A549 (cell line): ENCODE measurements around the gene EXOC4. TPM values are rescaled to one million over a fixed set of nuclear protein-coding genes. Genes with fewer than 3 reads are reported as not detected.

Experiments used
- ATAC-seq, 2 experiments: fragments of 200-7000 bp in 1 of 2; fragments of >200 bp in 1 of 2; cut with Nextera tagmentation in 1 of 2; cut with Tn5 transposase in 1 of 2; 3 replicates each; pipeline versions ENCODE4 v1.8.0 to v1.9.1; 2018 to 2020; ENCODE audit warnings: mild to moderate bottlenecking in 1 of 2, moderate library complexity in 1 of 2
- CTCF ChIA-PET: fragments of 300-600 bp; sonication (Branson Sonifier 250); formaldehyde crosslinking; extraction: SDS; loops from one replicate; lab custom pipeline; 2021; ENCODE audit warnings: antibody characterized with exemption, inconsistent platforms; lab: Yijun Ruan, JAX
- POLR2A ChIA-PET: fragments of 350-600 bp; formaldehyde crosslinking; extraction: SDS; loops from one replicate; lab custom pipeline; 2021; ENCODE audit warnings: antibody characterized with exemption, inconsistent platforms; lab: Yijun Ruan, JAX
- DNase-seq, 2 experiments: peaks; one replicate each; pipeline versions ENCODE4 v3.0.0 to v3.0.0-alpha.2; 2011 to 2016; ENCODE audit warnings: low read depth in 1 of 2, low spot score in 1 of 2
- FAIRE-seq: peaks from 2 replicates; lab custom pipeline; 2011; peaks lifted over from hg19 to GRCh38; lab: Jason Lieb, UNC
- H3K27ac ChIP-seq, 2 experiments: fragments of >200 bp; sonication (Bioruptor Twin); formaldehyde crosslinking; 3 replicates each; pipeline ENCODE4 v1.5.1; 2016 to 2017
- H3K4me1 ChIP-seq: fragments of >200 bp; sonication (Bioruptor Twin); formaldehyde crosslinking; 3 replicates; pipeline ENCODE4 v1.6.1; 2016
- H3K4me2 ChIP-seq: fragments of >200 bp; sonication (Bioruptor Twin); formaldehyde crosslinking; 3 replicates; pipeline ENCODE4 v1.6.1; 2016
- H3K4me3 ChIP-seq: fragments of >200 bp; sonication (Bioruptor Twin); formaldehyde crosslinking; 3 replicates; pipeline ENCODE4 v1.5.1; 2016
- H3K9me3 ChIP-seq: fragments of >200 bp; sonication (Bioruptor Twin); formaldehyde crosslinking; 3 replicates; pipeline ENCODE4 v1.6.1; 2016
- BHLHE40 ChIP-seq: IDR thresholded peaks from 2 replicates; pipeline ENCODE4 v1.6.1; 2012; ENCODE audit warnings: low read depth, low read length, inconsistent platforms
- CBX8 ChIP-seq: fragments of 200-600 bp; sonication (generic); IDR thresholded peaks from 2 replicates; pipeline ENCODE4 v1.6.1; 2016
- CHD2 ChIP-seq: fragments of 150-350 bp; IDR thresholded peaks from 2 replicates; pipeline ENCODE4 v1.6.1; 2014; ENCODE audit warnings: low read length; ENCODE audit not compliant: partially characterized antibody
- CHD4 ChIP-seq: fragments of 200-600 bp; sonication (generic); IDR thresholded peaks from 2 replicates; pipeline ENCODE4 v1.6.1; 2016; ENCODE audit warnings: antibody characterized with exemption, mild to moderate bottlenecking, borderline replicate concordance
- EHF ChIP-seq: fragments of 250-450 bp; sonication (Bioruptor Pico); IDR thresholded peaks from 2 replicates; pipeline ENCODE4 v1.5.0; 2020; ENCODE audit warnings: mild to moderate bottlenecking
- ELK1 ChIP-seq: fragments of 150-350 bp; IDR thresholded peaks from 2 replicates; pipeline ENCODE4 v1.6.1; 2014; ENCODE audit warnings: low read depth, mild to moderate bottlenecking, low read length
- ESRRA ChIP-seq: fragments of 150-350 bp; IDR thresholded peaks from 2 replicates; pipeline ENCODE4 v1.6.1; 2014; ENCODE audit warnings: mild to moderate bottlenecking, low read length, borderline replicate concordance
- GATA3 ChIP-seq: IDR thresholded peaks from 2 replicates; pipeline ENCODE4 v1.6.1; 2012; ENCODE audit warnings: borderline replicate concordance
- HES2 ChIP-seq: fragments of >200 bp; sonication (Bioruptor Twin); formaldehyde crosslinking; IDR thresholded peaks from 2 replicates; pipeline ENCODE4 v1.6.1; 2016
- HMGXB4 ChIP-seq: fragments of 250-450 bp; sonication (Bioruptor Pico); IDR thresholded peaks from 2 replicates; pipeline ENCODE4 v1.5.0; 2021; ENCODE audit warnings: mild to moderate bottlenecking, moderate library complexity, borderline replicate concordance
- HOXB5 ChIP-seq: fragments of 250-450 bp; sonication (Bioruptor Pico); IDR thresholded peaks from 2 replicates; pipeline ENCODE4 v1.5.0; 2020; ENCODE audit warnings: mild to moderate bottlenecking, moderate library complexity
- JUN ChIP-seq, 2 experiments: fragments of >200 bp; sonication (Bioruptor Twin); formaldehyde crosslinking; IDR thresholded peaks; 2 replicates in 1 of 2; 3 replicates in 1 of 2; pipeline ENCODE4 v1.6.1; 2016 to 2017
- MAX ChIP-seq: IDR thresholded peaks from 2 replicates; pipeline ENCODE4 v1.6.1; 2012
- MAZ ChIP-seq: fragments of 150-350 bp; IDR thresholded peaks from 2 replicates; pipeline ENCODE4 v1.6.1; 2014; ENCODE audit warnings: antibody characterized with exemption, low read depth, low read length, borderline replicate concordance
- MYC ChIP-seq: IDR thresholded peaks from 2 replicates; pipeline ENCODE4 v1.6.1; 2012; ENCODE audit warnings: mild to moderate bottlenecking, inconsistent platforms, low read length, improper control_type of control experiment, borderline replicate concordance
- PBX3 ChIP-seq: IDR thresholded peaks from 2 replicates; pipeline ENCODE4 v1.6.1; 2012
- PHF8 ChIP-seq: fragments of 200-600 bp; sonication (generic); IDR thresholded peaks from 2 replicates; pipeline ENCODE4 v1.6.1; 2016; ENCODE audit warnings: low read depth, mild to moderate bottlenecking, antibody characterized with exemption, moderate library complexity, borderline replicate concordance
- RARB ChIP-seq: fragments of 250-450 bp; sonication (Bioruptor Pico); IDR thresholded peaks from 2 replicates; pipeline ENCODE4 v1.8.0; 2021; ENCODE audit warnings: mild to moderate bottlenecking, moderate library complexity
- RCOR1 ChIP-seq: fragments of 150-350 bp; IDR thresholded peaks from 2 replicates; pipeline ENCODE4 v1.6.1; 2014; ENCODE audit warnings: antibody characterized with exemption, low read length, low read depth
- USF2 ChIP-seq: fragments of 450-650 bp; IDR thresholded peaks from 2 replicates; pipeline ENCODE4 v1.6.1; 2014; ENCODE audit warnings: antibody characterized with exemption
- WGBS: methylation state at CpG from one replicate; pipeline ENCODE4 v1.1.6; 2017; ENCODE audit errors: missing lambda C conversion rate; 5-methylcytosine and 5-hydroxymethylcytosine counted together
- polyA plus RNA-seq, 4 experiments: library from polyadenylated mRNA; depleted of rRNA in 3 of 4; stranded (reverse); fragments of >200 nt; fragmentation: RNase III in 1 of 4; extraction: RNeasy Plus Mini Kit Qiagen cat#74134 plus additional on column Dnase treatment in 1 of 4; gene quantifications; 2 replicates in 3 of 4; 3 replicates in 1 of 4; pipeline ENCODE4 v1.2.3, GENCODE V29; 2011 to 2017

Gene EXOC4
- polyA plus RNA-seq, 2 of the 4 experiments (the other 2 are of a cell fraction), result 33.4 to 73.1 TPM

- ATAC-seq (no peak), FAIRE-seq (no peak), DNase-seq (no peak)
- Histone ChIP-seq H3K4me2 (no peak overlapping the region), H3K4me1 (no peaks in the 10 kb centered on the region), H3K9me3 (peaks cover 15% of the 10 kb centered on the region; the same call in 2 of the 3 replicates), H3K4me3 (no peak overlapping the region), H3K27ac (no peak overlapping the region)
- ChIA-PET POLR2A (no interaction called here), CTCF (interaction anchor here (1.4 kb wide), 1 partner anchor 639 kb away, joined by 3 read pairs; no protein-coding TSS in a partner anchor)
- no peak for TF ChIP-seq EHF
- TF ChIP-seq USF2, result no peak
- TF ChIP-seq ELK1, result no peak
- TF ChIP-seq PBX3, result no peak
- TF ChIP-seq GATA3, result no peak
- TF ChIP-seq MAX, result no peak
- TF ChIP-seq CHD4, result no peak
- TF ChIP-seq HES2, result no peak
- WGBS, result 92% methylated on average over 2 of the region's 2 CpGs
Observed at GRCh38 chr7:133349101-133349500, 96.2 kb downstream of the EXOC4 start.

- Histone ChIP-seq H3K4me3 (no peak overlapping the region), H3K4me2 (no peak overlapping the region), H3K27ac (no peak overlapping the region), H3K9me3 (peaks cover 15% of the 10 kb centered on the region; the same call in 2 of the 3 replicates), H3K4me1 (peaks cover 3% of the 10 kb centered on the region; the same call in 1 of the 3 replicates)
- WGBS, result 64% methylated on average over 2 of the region's 2 CpGs
- ChIA-PET CTCF (no interaction called here), POLR2A (no interaction called here)
- ATAC-seq (no peak), FAIRE-seq (no peak), DNase-seq (no peak)
- no peak for TF ChIP-seq JUN (IDR thresholded peaks at IDR 0.05)
Observed at GRCh38 chr7:133352430-133352829, 99.6 kb downstream of the EXOC4 start.

- DNase-seq (no peak), FAIRE-seq (no peak), ATAC-seq (no peak)
- peaks cover 15% of the 10 kb centered on the region; the same call in 2 of the 3 replicates for H3K9me3 ChIP-seq
- H3K4me2 ChIP-seq, result no peak overlapping the region
- ChIA-PET CTCF (interaction anchor here (1.0 kb wide), 1 partner anchor 1035 kb away, joined by 4 read pairs; no protein-coding TSS in a partner anchor), POLR2A (no interaction called here)
- H3K27ac ChIP-seq, result no peak overlapping the region
- 82% methylated on average over 1 of the region's 1 CpG for WGBS
- peaks cover 11% of the 10 kb centered on the region; the same call in 2 of the 3 replicates for H3K4me1 ChIP-seq
- no peak overlapping the region for H3K4me3 ChIP-seq
- TF ChIP-seq EHF, result no peak
- TF ChIP-seq HMGXB4 (CRISPR knock-in tag), result no peak
- TF ChIP-seq BHLHE40, result no peak
- no peak for TF ChIP-seq CHD2
- TF ChIP-seq CBX8, result no peak
- TF ChIP-seq MYC, result no peak
- no peak for TF ChIP-seq RCOR1
- TF ChIP-seq ESRRA, result no peak
- TF ChIP-seq JUN (IDR thresholded peaks at IDR 0.05), result no peak
- TF ChIP-seq RARB (CRISPR knock-in tag), result no peak
- TF ChIP-seq PBX3, result no peak
- TF ChIP-seq HOXB5 (CRISPR knock-in tag), result no peak
- no peak for TF ChIP-seq MAZ
- no peak for TF ChIP-seq PHF8
Observed at GRCh38 chr7:133353775-133354174, 100.9 kb downstream of the EXOC4 start.
